Duodenal mucosa (tissue), 2 donors: ENCODE measurements around the gene CHIT1.

Experiments used
- H3K27ac ChIP-seq: one replicate; pipeline ENCODE4 v1.7.0; 2013; ENCODE audit warnings: low read depth, low read length
- H3K27me3 ChIP-seq, 2 donors: one replicate each; pipeline ENCODE4 v1.7.0; 2013; ENCODE audit warnings: low read length in 2 of 2, control low read depth in 1 of 2; ENCODE audit not compliant: insufficient read depth in 2 of 2, control insufficient read depth in 1 of 2
- H3K36me3 ChIP-seq, 2 donors: one replicate each; pipeline ENCODE4 v1.7.0; 2013; ENCODE audit warnings: low read length in 2 of 2, control low read depth in 1 of 2; ENCODE audit not compliant: insufficient read depth in 2 of 2, control insufficient read depth in 1 of 2
- H3K4me1 ChIP-seq, 2 donors: one replicate each; pipeline ENCODE4 v1.7.0; 2013; ENCODE audit warnings: low read length in 2 of 2, control low read depth in 1 of 2; ENCODE audit not compliant: insufficient read depth in 2 of 2, control insufficient read depth in 1 of 2
- H3K4me3 ChIP-seq, 2 donors: one replicate each; pipeline ENCODE4 v1.7.0; 2013; ENCODE audit warnings: low read length in 2 of 2, low read depth in 1 of 2
- H3K9ac ChIP-seq, 2 donors: one replicate each; pipeline ENCODE4 v1.7.0; 2013; ENCODE audit warnings: low read length in 2 of 2, low read depth in 1 of 2
- H3K9me3 ChIP-seq, 2 donors: one replicate each; pipeline ENCODE4 v1.7.0; 2013; ENCODE audit warnings: low read length in 2 of 2, control low read depth in 1 of 2; ENCODE audit not compliant: control insufficient read depth in 1 of 2

CHIT1 gene

GRCh38 chr1:203184467-203184866 lies 45.0 kb downstream of the CHIT1 start:
- Histone ChIP-seq H3K9ac (no peak overlapping the region), H3K9me3 (no peaks in the 10 kb centered on the region), H3K27ac (no peak overlapping the region)

DNA sequence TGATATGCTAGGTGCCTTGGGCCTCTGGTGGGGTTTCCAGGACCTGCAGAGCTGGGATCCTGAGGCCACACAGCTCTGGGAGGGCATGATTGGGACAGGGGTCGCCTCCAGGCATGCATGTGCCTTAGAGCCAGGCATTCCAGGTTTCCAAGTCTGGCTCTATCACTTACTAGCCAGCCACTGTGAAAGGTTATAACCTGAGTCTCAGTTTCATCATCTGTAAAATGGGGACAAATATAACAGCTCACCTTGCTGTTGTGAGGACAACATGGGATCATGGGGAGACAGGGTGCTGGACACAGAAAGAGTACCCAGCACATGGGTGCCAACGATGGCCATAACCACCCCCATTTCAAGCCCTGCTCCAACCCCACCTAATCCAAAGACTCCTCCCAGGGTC lies 45.6 kb downstream of the CHIT1 start:
- peaks cover 0 to 3% of the 10 kb centered on the region in 2 donors for H3K27me3 ChIP-seq

More at GRCh38 chr1:203184467-203184866, 45.0 kb downstream of the CHIT1 start:
- Histone ChIP-seq H3K36me3 (no peaks in the 10 kb centered on the region), H3K4me1 (peaks cover 0 to 2% of the 10 kb centered on the region in 2 donors), H3K27me3 (peaks cover 0 to 3% of the 10 kb centered on the region in 2 donors), H3K4me3 (no peak overlapping the region)

GRCh38 chr1:203182387-203182953 lies 47.0 kb downstream of the CHIT1 start:
- Histone ChIP-seq H3K36me3 (no peaks in the 10 kb centered on the region), H3K4me1 (peaks cover 0 to under 1% of the 10 kb centered on the region in 2 donors), H3K4me3 (no peak overlapping the region), H3K27me3 (peaks cover 0 to 3% of the 10 kb centered on the region in 2 donors), H3K9ac (no peak overlapping the region), H3K9me3 (no peaks in the 10 kb centered on the region), H3K27ac (no peak overlapping the region)

More for the DNA sequence above, 45.6 kb downstream of the CHIT1 start:
- Histone ChIP-seq H3K4me1 (peaks cover 0 to 2% of the 10 kb centered on the region in 2 donors), H3K9me3 (no peaks in the 10 kb centered on the region), H3K27ac (no peak overlapping the region), H3K9ac (no peak overlapping the region), H3K4me3 (no peak overlapping the region), H3K36me3 (no peaks in the 10 kb centered on the region)

DNA sequence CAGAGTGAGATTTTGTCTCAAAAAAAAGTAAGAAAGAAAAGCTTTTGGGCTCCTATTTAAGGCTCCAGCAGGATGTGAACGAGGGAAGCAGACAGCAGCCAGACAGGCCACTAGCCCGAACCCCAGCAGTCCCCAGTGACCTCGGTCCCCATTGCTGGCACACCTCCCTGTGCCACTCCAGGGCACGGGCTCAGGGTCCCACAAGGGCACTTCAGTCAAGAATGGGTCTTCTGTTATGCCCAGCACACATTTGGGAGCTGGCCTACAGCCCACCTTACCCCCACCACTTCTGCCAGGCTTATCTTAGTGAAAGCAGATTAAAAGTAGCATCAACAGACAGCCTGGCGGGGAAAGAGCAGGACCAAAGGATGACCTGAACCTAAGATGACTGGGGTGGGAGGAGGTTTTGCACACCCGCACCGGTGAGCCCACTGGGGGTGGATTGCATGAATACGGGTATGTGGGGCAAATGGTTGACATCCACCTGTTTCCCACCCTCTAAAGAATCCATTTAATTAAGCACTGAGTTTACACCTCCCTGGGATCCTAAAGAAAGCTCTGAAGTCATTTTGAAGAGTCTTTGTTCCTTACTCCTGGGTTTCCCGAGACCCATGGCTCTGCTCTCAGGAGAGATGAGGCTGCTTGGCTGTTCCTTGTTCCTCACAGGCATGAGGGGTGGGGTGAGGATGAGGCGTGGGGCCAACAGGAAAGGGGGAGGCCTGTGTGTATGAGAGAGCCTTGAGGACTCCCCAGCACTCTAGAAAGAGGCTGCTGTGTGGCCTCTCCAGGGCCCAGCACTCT lies 47.7 kb downstream of the CHIT1 start:
- Histone ChIP-seq H3K4me3 (no peak overlapping the region), H3K36me3 (no peaks in the 10 kb centered on the region), H3K9ac (no peak overlapping the region), H3K27ac (no peak overlapping the region), H3K4me1 (peaks cover 0 to 3% of the 10 kb centered on the region in 2 donors), H3K9me3 (no peaks in the 10 kb centered on the region), H3K27me3 (no peaks in the 10 kb centered on the region)

DNA sequence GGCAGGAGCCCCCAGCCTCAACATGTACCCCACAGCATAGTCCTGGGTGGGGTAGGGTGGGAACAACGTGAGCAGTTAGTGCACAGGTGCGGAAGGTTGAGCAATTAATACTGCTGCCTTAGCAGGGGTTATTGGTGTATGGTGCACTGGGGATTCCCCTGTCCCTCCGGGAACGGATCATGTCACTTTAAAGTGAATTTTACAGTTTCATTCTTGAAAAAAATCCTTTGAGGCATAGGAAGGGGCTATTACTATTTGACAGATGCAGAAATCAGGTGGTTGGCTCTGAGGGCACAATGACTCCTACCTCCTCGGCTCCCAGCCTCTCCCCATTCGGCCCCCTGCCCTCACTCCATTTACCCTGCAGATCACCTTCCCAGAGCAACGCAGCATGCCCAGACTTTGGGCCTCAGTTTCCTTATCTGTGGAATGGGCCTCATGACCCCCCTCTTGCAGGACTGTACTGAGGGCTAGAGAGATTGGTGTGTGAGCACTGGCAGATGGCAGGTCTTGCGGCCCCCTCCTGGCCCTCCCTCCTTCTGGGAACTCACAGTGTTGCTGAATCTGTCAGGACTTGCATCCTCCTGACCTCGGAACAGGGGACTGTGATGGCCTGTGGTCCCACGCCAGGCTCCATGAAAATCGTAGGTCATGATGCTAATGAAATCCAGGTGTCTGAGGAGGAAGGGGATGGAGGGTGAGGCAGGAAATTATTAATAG lies 48.7 kb downstream of the CHIT1 start:
- Histone ChIP-seq H3K9me3 (no peaks in the 10 kb centered on the region), H3K36me3 (no peaks in the 10 kb centered on the region), H3K4me3 (no peak overlapping the region), H3K9ac (no peak overlapping the region), H3K4me1 (peaks cover 0 to 3% of the 10 kb centered on the region in 2 donors), H3K27me3 (no peaks in the 10 kb centered on the region), H3K27ac (no peak overlapping the region)

GRCh38 chr1:203179667-203180005 lies 49.8 kb downstream of the CHIT1 start:
- Histone ChIP-seq H3K27ac (no peak overlapping the region), H3K27me3 (no peaks in the 10 kb centered on the region), H3K9ac (no peak overlapping the region), H3K4me1 (peaks cover 0 to 3% of the 10 kb centered on the region in 2 donors), H3K4me3 (no peak overlapping the region), H3K36me3 (no peaks in the 10 kb centered on the region), H3K9me3 (no peaks in the 10 kb centered on the region)

DNA sequence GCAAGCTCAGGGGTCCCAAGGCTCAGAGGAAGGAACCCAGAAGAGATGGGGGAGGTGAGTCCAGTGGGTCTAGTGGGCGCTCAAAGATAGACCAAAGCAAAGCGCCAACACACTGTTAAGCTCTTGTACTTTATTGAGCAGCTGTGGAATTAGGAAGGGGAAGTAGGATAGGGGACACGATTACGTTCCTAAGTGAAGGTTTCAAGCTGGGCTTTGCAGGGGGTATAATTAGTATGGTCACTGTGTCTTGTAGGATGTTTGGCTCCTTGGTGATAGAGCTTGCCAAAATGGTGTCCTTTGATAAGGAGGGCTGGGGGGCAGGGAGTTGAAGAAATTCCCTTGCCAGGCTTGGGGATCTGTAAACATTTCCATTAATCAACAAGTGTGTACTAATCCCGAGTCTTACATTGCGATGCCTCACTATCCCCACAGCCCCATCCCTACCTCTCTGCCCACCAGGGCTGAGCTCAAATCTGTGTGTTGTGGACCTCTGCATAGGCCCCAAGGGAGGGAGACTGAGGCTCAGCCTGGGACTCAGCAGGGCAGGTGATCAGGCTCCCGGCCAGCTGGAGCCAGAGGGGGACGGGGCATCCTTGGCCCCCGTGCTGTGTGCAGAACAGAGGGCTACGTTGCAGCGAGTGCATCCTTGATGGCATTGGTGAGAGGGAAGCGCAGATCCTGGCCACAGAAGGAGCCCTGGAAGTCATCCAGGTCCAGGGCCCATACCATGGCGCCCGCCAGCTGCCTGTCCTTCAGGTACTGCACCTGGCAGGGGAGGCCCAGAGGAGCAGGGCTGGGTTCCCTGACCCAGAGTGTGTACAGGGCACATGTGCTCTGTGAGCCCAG lies 50.4 kb downstream of the CHIT1 start:
- no peaks in the 10 kb centered on the region for H3K36me3 ChIP-seq

DNA sequence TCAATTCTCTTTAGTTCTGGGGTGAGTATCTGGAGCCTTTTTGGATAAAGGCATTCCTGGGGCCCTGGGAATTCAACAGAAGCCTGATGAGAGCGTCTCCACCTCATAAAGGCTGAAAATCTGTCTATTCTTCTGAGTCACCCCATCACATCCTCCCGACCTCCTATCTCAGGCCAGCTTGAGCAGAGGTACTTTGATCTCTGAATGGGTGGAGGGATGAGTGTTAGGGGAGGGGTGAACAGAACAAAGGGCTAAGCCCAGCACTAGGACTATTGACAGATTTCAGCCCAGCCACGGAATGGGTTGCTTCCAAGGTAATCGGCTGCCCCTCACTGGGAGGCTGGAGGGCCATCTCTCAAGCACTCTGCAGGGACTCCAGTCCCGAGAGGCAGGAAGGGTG lies 51.4 kb downstream of the CHIT1 start:
- Histone ChIP-seq H3K9ac (no peak overlapping the region), H3K4me3 (no peak overlapping the region), H3K36me3 (no peaks in the 10 kb centered on the region), H3K4me1 (peaks cover 0 to 3% of the 10 kb centered on the region in 2 donors), H3K27ac (no peak overlapping the region), H3K9me3 (no peaks in the 10 kb centered on the region), H3K27me3 (no peaks in the 10 kb centered on the region)

More for the DNA sequence above, 50.4 kb downstream of the CHIT1 start:
- Histone ChIP-seq H3K4me1 (peaks cover 0 to 3% of the 10 kb centered on the region in 2 donors), H3K4me3 (no peak overlapping the region), H3K27me3 (no peaks in the 10 kb centered on the region), H3K27ac (no peak overlapping the region), H3K9me3 (no peaks in the 10 kb centered on the region), H3K9ac (no peak overlapping the region)

- Histone ChIP-seq H3K4me1 (peaks cover 0 to 3% of the 10 kb centered on the region in 2 donors), H3K9me3 (no peaks in the 10 kb centered on the region), H3K36me3 (no peaks in the 10 kb centered on the region), H3K4me3 (no peak overlapping the region), H3K27ac (no peak overlapping the region), H3K27me3 (no peaks in the 10 kb centered on the region), H3K9ac (no peak overlapping the region)
Observed at GRCh38 chr1:203177470-203178039, 51.9 kb downstream of the CHIT1 start.
